CD4-positive, alpha-beta T cell (primary cell): ENCODE data around the gene SPATA12. TPM values are rescaled to one million over a fixed set of nuclear protein-coding genes. Genes with fewer than 3 reads are reported as not detected.

ENCODE experiments used
- ATAC-seq: fragments of 200-7000 bp; cut with Tn5 transposase; one replicate; pipeline ENCODE4 v1.10.0; 2022; ENCODE audit warnings: mild to moderate bottlenecking; ENCODE audit not compliant: poor library complexity
- CTCF ChIA-PET: fragments of 350-600 bp; sonication (Branson Sonifier 250); formaldehyde crosslinking; loops from one replicate; lab custom pipeline; 2021; ENCODE audit warnings: antibody characterized with exemption, inconsistent platforms; lab: Charles Lee
- POLR2A ChIA-PET: fragments of 350-600 bp; sonication (Branson Sonifier 250); formaldehyde crosslinking; loops from one replicate; lab custom pipeline; 2021; ENCODE audit warnings: antibody characterized with exemption, inconsistent platforms; lab: Charles Lee
- DNase-seq, 14 experiments: peaks; one replicate each; pipeline ENCODE4 v3.0.0-alpha.2; 2013 to 2020; ENCODE audit warnings: mixed read lengths in 2 of 14
- H3K27ac ChIP-seq, 2 donors: one replicate each; pipeline versions ENCODE4 v1.5.1 to v1.7.0; 2013; ENCODE audit warnings: low read length in 2 of 2, low read depth in 1 of 2, mild to moderate bottlenecking in 1 of 2
- H3K27me3 ChIP-seq, 2 experiments: 1 replicate in 1 of 2; 2 replicates in 1 of 2; pipeline versions ENCODE4 v1.6.1 to v1.7.0; 2013; ENCODE audit warnings: low read length in 2 of 2, control low read depth in 1 of 2, mild to moderate bottlenecking in 1 of 2, moderate library complexity in 1 of 2; ENCODE audit not compliant: insufficient read depth in 2 of 2, control insufficient read depth in 1 of 2
- H3K36me3 ChIP-seq: one replicate; pipeline ENCODE4 v1.6.1; 2013; ENCODE audit warnings: low read length, control low read depth; ENCODE audit not compliant: insufficient read depth
- H3K4me1 ChIP-seq: one replicate; pipeline ENCODE4 v1.6.1; 2013; ENCODE audit warnings: low read length, control low read depth; ENCODE audit not compliant: insufficient read depth
- H3K4me3 ChIP-seq: one replicate; pipeline ENCODE4 v1.5.1; 2013; ENCODE audit warnings: mild to moderate bottlenecking, low read length, moderate library complexity
- H3K9me3 ChIP-seq, 2 experiments: 1 replicate in 1 of 2; 2 replicates in 1 of 2; pipeline versions ENCODE4 v1.6.1 to v1.7.0; 2013; ENCODE audit warnings: low read length in 2 of 2, mild to moderate bottlenecking in 2 of 2, control low read depth in 1 of 2, moderate library complexity in 1 of 2; ENCODE audit not compliant: control insufficient read depth in 1 of 2, insufficient read depth in 1 of 2
- H3K27ac Mint-ChIP-seq: one replicate; pipeline ENCODE4 v1.8.0; 2020; ENCODE audit warnings: mixed read lengths
- H3K27me3 Mint-ChIP-seq: one replicate; pipeline ENCODE4 v1.8.0; 2021; ENCODE audit warnings: mixed read lengths
- H3K36me3 Mint-ChIP-seq: one replicate; pipeline ENCODE4 v1.8.0; 2021; ENCODE audit warnings: low read depth, mixed read lengths
- H3K4me1 Mint-ChIP-seq: one replicate; pipeline ENCODE4 v1.8.0; 2021; ENCODE audit warnings: low read depth, mixed read lengths
- H3K4me3 Mint-ChIP-seq: one replicate; pipeline ENCODE4 v1.8.0; 2020; ENCODE audit warnings: mild to moderate bottlenecking, mixed read lengths
- H3K9me3 Mint-ChIP-seq: one replicate; pipeline ENCODE4 v1.8.0; 2020; ENCODE audit warnings: mixed read lengths
- CTCF ChIP-seq: fragments of 200-600 bp; IDR thresholded peaks from one replicate; pipeline ENCODE4 v1.8.0; 2022; ENCODE audit warnings: antibody characterized with exemption, mild to moderate bottlenecking
- intact Hi-C, 2 experiments: fragments of 100-400 bp; cut with DNase I in 1 of 2; cut with micrococcal nuclease in 1 of 2; formaldehyde crosslinking; loops; one replicate each; pipeline versions ENCODE4 v1.15.1 to v1.9.0; 2023 to 2025; cut with DNase I, micrococcal nuclease
- total RNA-seq, 174 experiments: library from RNA in 2 of 174; stranded (reverse) in 2 of 174; gene quantifications; one replicate each; pipeline ENCODE4 v1.2.3 and lab custom pipeline; 2021 to 2026

The SPATA12 gene
- total RNA-seq, 2 experiments from 2014 or later, result not detected

GRCh38 chr3:57109437-57110199, 49.2 kb downstream of the SPATA12 start:
- Mint-ChIP-seq H3K27me3 (peaks cover 5% of the 10 kb centered on the region), H3K4me3 (no peak overlapping the region), H3K4me1 (no peaks in the 10 kb centered on the region), H3K27ac (no peak overlapping the region), H3K36me3 (no peaks in the 10 kb centered on the region), H3K9me3 (no peaks in the 10 kb centered on the region)
- Histone ChIP-seq H3K4me1 (no peaks in the 10 kb centered on the region), H3K9me3 (no peaks in the 10 kb centered on the region), H3K27me3 (no peaks in the 10 kb centered on the region), H3K36me3 (no peaks in the 10 kb centered on the region), H3K27ac (no peak overlapping the region), H3K4me3 (no peak overlapping the region)
- POLR2A ChIA-PET, result interaction anchor here (0.8 kb wide), 1 partner anchor 22 kb away, joined by 3 read pairs; no protein-coding TSS in a partner anchor
- intact Hi-C loops, result no loop called here
- CTCF ChIA-PET, result interaction anchor here (1.1 kb wide), 1 partner anchor 9 kb away, joined by 3 read pairs; no protein-coding TSS in a partner anchor
- ATAC-seq (no peak), DNase-seq (no peak)
- no peak for TF ChIP-seq CTCF

GRCh38 chr3:57110214-57110613, 49.8 kb downstream of the SPATA12 start:
- DNase-seq (no peak), ATAC-seq (no peak)
- CTCF ChIA-PET, result interaction anchor here (1.1 kb wide), 1 partner anchor 10 kb away, joined by 3 read pairs; no protein-coding TSS in a partner anchor
- Mint-ChIP-seq H3K4me3 (no peak overlapping the region), H3K36me3 (no peaks in the 10 kb centered on the region), H3K4me1 (no peaks in the 10 kb centered on the region), H3K27me3 (peaks cover 5% of the 10 kb centered on the region), H3K9me3 (no peaks in the 10 kb centered on the region), H3K27ac (no peak overlapping the region)
- TF ChIP-seq CTCF, result no peak
- Histone ChIP-seq H3K36me3 (no peaks in the 10 kb centered on the region), H3K27me3 (no peaks in the 10 kb centered on the region), H3K4me1 (no peaks in the 10 kb centered on the region), H3K27ac (no peak overlapping the region), H3K9me3 (no peaks in the 10 kb centered on the region), H3K4me3 (no peak overlapping the region)
- POLR2A ChIA-PET, result interaction anchor here (0.8 kb wide), 1 partner anchor 21 kb away, joined by 3 read pairs; no protein-coding TSS in a partner anchor
- intact Hi-C loops, result no loop called here

GRCh38 chr3:57110798-57111197, 50.3 kb downstream of the SPATA12 start:
- no peaks in the 10 kb centered on the region for H3K36me3 Mint-ChIP-seq
- CTCF ChIA-PET, result interaction anchor here (1.1 kb wide), 1 partner anchor 11 kb away, joined by 3 read pairs; no protein-coding TSS in a partner anchor

More at GRCh38 chr3:57110798-57111197, 50.3 kb downstream of the SPATA12 start:
- POLR2A ChIA-PET, result interaction anchor here (0.8 kb wide), 1 partner anchor 20 kb away, joined by 3 read pairs; no protein-coding TSS in a partner anchor
- no peak for ATAC-seq
- intact Hi-C loops, result no loop called here
- TF ChIP-seq CTCF, result no peak
- no peaks in the 10 kb centered on the region for H3K4me1 ChIP-seq
- H3K4me3 ChIP-seq, result no peak overlapping the region
- Mint-ChIP-seq H3K4me3 (no peak overlapping the region), H3K4me1 (no peaks in the 10 kb centered on the region), H3K27ac (no peak overlapping the region), H3K9me3 (no peaks in the 10 kb centered on the region), H3K27me3 (peaks cover 11% of the 10 kb centered on the region)
- no peaks in the 10 kb centered on the region for H3K36me3 ChIP-seq
- no peak for DNase-seq
- no peaks in the 10 kb centered on the region for H3K27me3 ChIP-seq
- no peak overlapping the region for H3K27ac ChIP-seq
- no peaks in the 10 kb centered on the region for H3K9me3 ChIP-seq
